ENCODE results near the gene CPNE5. TPM values are rescaled to one million over a fixed set of nuclear protein-coding genes. Genes with fewer than 3 reads are reported as not detected.
A peak's percentile ranks its signal among the peaks of the same experiment; 100 is the strongest.

CPNE5 gene
- total and polyA plus RNA-seq, 9 of the 15 experiments (the other 6 are each of a cell fraction or from before 2014, with no cell fraction given), result 0.14 to 1.0 (median 0.46) TPM; not detected in 2

GRCh38 chr6:36820700-36821580, 18.3 kb downstream of the CPNE5 start (continued):
- TF ChIP-seq TCF3 (CRISPR knock-in tag; IDR thresholded peaks at IDR 0.05) (no peak), NFXL1 (CRISPR knock-in tag; IDR thresholded peaks at IDR 0.05) (0 out of 2 replicates have a peak, but pooled peaks have one; percentile 33), FOXA1 (IDR thresholded peaks at IDR 0.05; ENCODE audit: borderline replicate concordance) (no peak), CLOCK (CRISPR knock-in tag; IDR thresholded peaks at IDR 0.05; ENCODE audit: borderline replicate concordance) (no peak), MXI1 (IDR thresholded peaks at IDR 0.05; ENCODE audit: low read depth, low read length) (no peak), FOXM1 (IDR thresholded peaks at IDR 0.05; ENCODE audit: low read depth) (no peak), FOXM1 (CRISPR knock-in tag; IDR thresholded peaks at IDR 0.05; ENCODE audit: low read depth) (no peak), SMAD3 (CRISPR knock-in tag; conservative IDR thresholded peaks at IDR 0.05) (no peak; the same call in 1 of the 2 replicates), ETV6 (IDR thresholded peaks at IDR 0.05; ENCODE audit: borderline replicate concordance in 1 of 2, low read depth in 2 of 2, low read length in 1 of 2) (no peak), ETV6 (CRISPR knock-in tag; IDR thresholded peaks at IDR 0.05; ENCODE audit: borderline replicate concordance) (no peak), U2AF2 (optimal IDR thresholded peaks at IDR 0.05; ENCODE audit: low read depth, low read length) (no peak), ZNF740 (CRISPR knock-in tag; IDR thresholded peaks at IDR 0.05) (no peak), ZNF740 (tag; IDR thresholded peaks at IDR 0.05) (no peak), NEUROD1 (IDR thresholded peaks at IDR 0.05; ENCODE audit: borderline replicate concordance, low read depth, low read length, partially characterized antibody) (no peak), ZBTB12 (CRISPR knock-in tag; IDR thresholded peaks at IDR 0.05) (no peak), RBM14 (IDR thresholded peaks at IDR 0.05; ENCODE audit: borderline replicate concordance, insufficient read depth, low read depth, low read length) (no peak), SRF (CRISPR knock-in tag; IDR thresholded peaks at IDR 0.05) (no peak), NFATC3 (IDR thresholded peaks at IDR 0.05) (0 out of 2 replicates have a peak, but pooled peaks have one; percentile 20), FOXJ3 (CRISPR knock-in tag; IDR thresholded peaks at IDR 0.05) (no peak), OTX1 (CRISPR knock-in tag; IDR thresholded peaks at IDR 0.05) (no peak), ZNF766 (CRISPR knock-in tag; conservative IDR thresholded peaks at IDR 0.05) (peak; percentile 87), ELF1 (tag; IDR thresholded peaks at IDR 0.05) (no peak; the same call in none of the 2 replicates), RBM17 (IDR thresholded peaks at IDR 0.05; ENCODE audit: borderline replicate concordance, low read depth, low read length) (no peak), NR3C1 (CRISPR knock-in tag; IDR thresholded peaks at IDR 0.05) (no peak)
